Subcutaneous preadipocyte (primary cell): ENCODE measurements around the gene CAND2. TPM values are rescaled to one million over a fixed set of nuclear protein-coding genes. Genes with fewer than 3 reads are reported as not detected.

ENCODE experiments used
- small RNA-seq: library from RNA; depleted of rRNA; stranded (forward); fragments of <200 nt; gene quantifications from one replicate; pipeline ENCODE3, GENCODE V24; 2012
- total RNA-seq: library from RNA; depleted of rRNA; stranded (reverse); fragments of >200 nt; gene quantifications from 2 replicates; pipeline ENCODE4 v1.2.3, GENCODE V29; 2012

The CAND2 gene
- total RNA-seq = 0.20 and 1.1 TPM in 2 replicates

GRCh38 chr3:12796171-12797123, at the start of gene CAND2:
TSS of gene CAND2 (plus strand) at chr3:12796680. CDS start at chr3:12796721, 41 bp downstream.

GRCh38 chr3:12759097-12759679, 37.3 kb upstream of the CAND2 start, which contains the start of gene TMEM40:
TSS of gene TMEM40 (minus strand) at chr3:12759259. CDS start at chr3:12749832, 9,427 bp downstream.

GRCh38 chr3:12841149-12841969, 44.9 kb downstream of the CAND2 start, which contains the start of gene RPL32:
TSS of gene RPL32 (minus strand) at chr3:12841565. CDS start at chr3:12840237, 1,328 bp downstream.

Small RNA genes lying within 50 kb of the gene (small RNA-seq; reads per million reads assigned to genes)
- gene AC034198.1 = not detected

Other genes with a start within 250 kb of the CAND2 start
- gene MKRN2, start 239.6 kb upstream of the CAND2 start, total RNA-seq = 33.1 and 35.8 TPM in 2 replicates
- 80.1 and 89.5 TPM in 2 replicates for gene RAF1, start 132.6 kb upstream of the CAND2 start, total RNA-seq
- gene TMEM40, start 37.4 kb upstream of the CAND2 start, total RNA-seq = 0.20 TPM in 1 of 2 replicates, not detected in the other
- gene RPL32, start 44.9 kb downstream of the CAND2 start, total RNA-seq = 1,113 and 1,609 TPM in 2 replicates